ENCODE measurements around the gene FIGLA. TPM values are rescaled to one million over a fixed set of nuclear protein-coding genes. Genes with fewer than 3 reads are reported as not detected.

The FIGLA gene
- total RNA-seq, 6 donors from 2014 or later: not detected

GRCh38 chr2:70785137-70785911 lies 5.1 kb downstream of the FIGLA start:
- ATAC-seq (ENCODE audit: low FRiP score in 2 of 2): no peak
- peaks cover 0 to 10% (median 5%) of the 10 kb centered on the region in 4 donors for H3K27me3 ChIP-seq

DNA sequence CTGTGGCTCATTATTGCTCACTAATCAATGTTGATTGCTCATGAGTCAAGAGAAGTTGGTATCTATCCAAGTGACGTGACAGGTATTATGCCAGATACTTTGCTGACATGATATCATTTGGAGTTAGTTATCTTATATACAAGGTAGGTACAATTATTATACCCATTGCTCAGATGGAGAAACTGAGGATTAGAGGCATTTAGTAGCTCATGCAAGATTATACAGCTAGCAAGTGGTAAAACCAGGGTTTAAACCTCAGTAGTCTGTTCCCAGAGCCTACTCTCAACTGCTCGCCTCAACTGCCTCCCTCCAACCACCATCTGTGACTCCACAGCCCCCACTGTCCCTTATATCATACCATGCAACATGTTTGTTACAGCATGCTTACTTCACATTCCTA lies 6.1 kb downstream of the FIGLA start:
- TF ChIP-seq, protein P1, sequence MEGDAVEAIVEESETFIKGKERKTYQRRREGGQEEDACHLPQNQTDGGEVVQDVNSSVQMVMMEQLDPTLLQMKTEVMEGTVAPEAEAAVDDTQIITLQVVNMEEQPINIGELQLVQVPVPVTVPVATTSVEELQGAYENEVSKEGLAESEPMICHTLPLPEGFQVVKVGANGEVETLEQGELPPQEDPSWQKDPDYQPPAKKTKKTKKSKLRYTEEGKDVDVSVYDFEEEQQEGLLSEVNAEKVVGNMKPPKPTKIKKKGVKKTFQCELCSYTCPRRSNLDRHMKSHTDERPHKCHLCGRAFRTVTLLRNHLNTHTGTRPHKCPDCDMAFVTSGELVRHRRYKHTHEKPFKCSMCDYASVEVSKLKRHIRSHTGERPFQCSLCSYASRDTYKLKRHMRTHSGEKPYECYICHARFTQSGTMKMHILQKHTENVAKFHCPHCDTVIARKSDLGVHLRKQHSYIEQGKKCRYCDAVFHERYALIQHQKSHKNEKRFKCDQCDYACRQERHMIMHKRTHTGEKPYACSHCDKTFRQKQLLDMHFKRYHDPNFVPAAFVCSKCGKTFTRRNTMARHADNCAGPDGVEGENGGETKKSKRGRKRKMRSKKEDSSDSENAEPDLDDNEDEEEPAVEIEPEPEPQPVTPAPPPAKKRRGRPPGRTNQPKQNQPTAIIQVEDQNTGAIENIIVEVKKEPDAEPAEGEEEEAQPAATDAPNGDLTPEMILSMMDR (IDR thresholded peaks at IDR 0.05): no peak
- TF ChIP-seq EP300 (IDR thresholded peaks at IDR 0.05) (no peak), POLR2AphosphoS5 (IDR thresholded peaks at IDR 0.05) (no peak), POLR2A (IDR thresholded peaks at IDR 0.05) (no peak)
- 89 to 94% methylated on average over 2 of the region's 2 CpGs for WGBS, 2 donors
- no peak for DNase-seq
- Histone ChIP-seq H3K27me3 (peaks cover 0 to under 1% (median 0%) of the 10 kb centered on the region in 4 donors), H3K27ac (no peak overlapping the region), H3K9me3 (no peaks in the 10 kb centered on the region), H3K36me3 (no peaks in the 10 kb centered on the region), H3K4me1 (peaks cover 0 to under 1% (median 0%) of the 10 kb centered on the region in 4 donors), H3K4me3 (no peak overlapping the region)
- no peak for ATAC-seq (ENCODE audit: low FRiP score in 2 of 2)

More at GRCh38 chr2:70785137-70785911, 5.1 kb downstream of the FIGLA start:
- Histone ChIP-seq H3K4me3 (no peak overlapping the region), H3K9me3 (no peaks in the 10 kb centered on the region), H3K36me3 (no peaks in the 10 kb centered on the region), H3K4me1 (peaks cover 10 to 11% (median 10%) of the 10 kb centered on the region in 4 donors), H3K27ac (no peak overlapping the region)
- 24 to 25% methylated on average over 7 of the region's 7 CpGs for WGBS, 2 donors
- TF ChIP-seq POLR2AphosphoS5 (IDR thresholded peaks at IDR 0.05): no peak
- no peak for TF ChIP-seq POLR2A (IDR thresholded peaks at IDR 0.05)
- TF ChIP-seq, protein P1 (IDR thresholded peaks at IDR 0.05): no peak
- TF ChIP-seq EP300 (IDR thresholded peaks at IDR 0.05): no peak
- no peak for DNase-seq

GRCh38 chr2:70779911-70780545 lies 10.4 kb downstream of the FIGLA start:
- Histone ChIP-seq H3K4me3 (no peak overlapping the region), H3K27ac (no peak overlapping the region), H3K27me3 (no peaks in the 10 kb centered on the region), H3K9me3 (no peaks in the 10 kb centered on the region), H3K36me3 (no peaks in the 10 kb centered on the region), H3K4me1 (no peaks in the 10 kb centered on the region)
- TF ChIP-seq EP300 (IDR thresholded peaks at IDR 0.05) (no peak), POLR2A (IDR thresholded peaks at IDR 0.05) (no peak), POLR2AphosphoS5 (IDR thresholded peaks at IDR 0.05) (no peak)
- TF ChIP-seq, protein P1 (IDR thresholded peaks at IDR 0.05): no peak
- ATAC-seq (ENCODE audit: low FRiP score in 2 of 2) (no peak), DNase-seq (no peak)
- WGBS, 2 donors: 75 to 76% methylated on average over 8 of the region's 8 CpGs

- ATAC-seq (ENCODE audit: low FRiP score in 2 of 2): no peak
- 64 to 70% methylated on average over 3 of the region's 3 CpGs for WGBS, 2 donors
- H3K36me3 ChIP-seq: no peaks in the 10 kb centered on the region
- no peaks in the 10 kb centered on the region for H3K4me1 ChIP-seq
- no peaks in the 10 kb centered on the region for H3K9me3 ChIP-seq
- TF ChIP-seq EP300 (IDR thresholded peaks at IDR 0.05): no peak
- no peaks in the 10 kb centered on the region for H3K27me3 ChIP-seq
- H3K4me3 ChIP-seq: no peak overlapping the region
- DNase-seq: no peak
- H3K27ac ChIP-seq: no peak overlapping the region
Observed at GRCh38 chr2:70779491-70779890, 11.0 kb downstream of the FIGLA start.

DNA sequence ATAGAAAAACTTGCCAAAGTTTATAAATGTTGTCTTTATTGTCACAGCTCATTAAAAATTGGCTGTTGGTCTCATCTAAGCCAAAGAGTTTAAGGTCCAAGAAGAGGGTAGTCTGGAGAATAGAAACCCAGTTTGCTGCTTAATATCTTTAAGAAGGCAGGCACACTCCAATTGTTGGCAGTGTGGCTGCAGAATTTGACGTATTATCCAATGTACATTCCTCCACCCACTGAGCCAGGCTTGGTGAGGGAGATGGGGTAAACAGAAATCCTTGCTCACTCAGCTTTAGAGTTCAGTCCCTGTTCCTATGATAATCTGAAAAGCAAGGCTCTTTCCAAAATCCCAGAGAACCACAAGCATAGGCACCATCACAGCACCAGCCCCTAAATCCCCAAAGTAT lies 11.8 kb downstream of the FIGLA start:
- Histone ChIP-seq H3K4me3 (no peak overlapping the region), H3K9me3 (no peaks in the 10 kb centered on the region), H3K27ac (no peak overlapping the region), H3K36me3 (no peaks in the 10 kb centered on the region), H3K27me3 (no peaks in the 10 kb centered on the region), H3K4me1 (no peaks in the 10 kb centered on the region)
- WGBS, 2 donors: 36 to 42% methylated on average over 1 of the region's 1 CpG
- DNase-seq (no peak), ATAC-seq (ENCODE audit: low FRiP score in 2 of 2) (no peak)
- TF ChIP-seq, protein P1 (IDR thresholded peaks at IDR 0.05): no peak
- no peak for TF ChIP-seq POLR2AphosphoS5 (IDR thresholded peaks at IDR 0.05)
